NCI-H1092 treated with DMSO at 0.1 percent for 48 hours (cell line): ENCODE results near the gene CLN6.
"Not testable (repeated sequence)": the region's sequence is repeated elsewhere in the genome, so short reads cannot be mapped to it uniquely, and the experiment has no call there.

Experiments
- DNase-seq: peaks from one replicate; lab custom pipeline; 2025; lab: John Stamatoyannopoulos, UW

Gene CLN6

DNA sequence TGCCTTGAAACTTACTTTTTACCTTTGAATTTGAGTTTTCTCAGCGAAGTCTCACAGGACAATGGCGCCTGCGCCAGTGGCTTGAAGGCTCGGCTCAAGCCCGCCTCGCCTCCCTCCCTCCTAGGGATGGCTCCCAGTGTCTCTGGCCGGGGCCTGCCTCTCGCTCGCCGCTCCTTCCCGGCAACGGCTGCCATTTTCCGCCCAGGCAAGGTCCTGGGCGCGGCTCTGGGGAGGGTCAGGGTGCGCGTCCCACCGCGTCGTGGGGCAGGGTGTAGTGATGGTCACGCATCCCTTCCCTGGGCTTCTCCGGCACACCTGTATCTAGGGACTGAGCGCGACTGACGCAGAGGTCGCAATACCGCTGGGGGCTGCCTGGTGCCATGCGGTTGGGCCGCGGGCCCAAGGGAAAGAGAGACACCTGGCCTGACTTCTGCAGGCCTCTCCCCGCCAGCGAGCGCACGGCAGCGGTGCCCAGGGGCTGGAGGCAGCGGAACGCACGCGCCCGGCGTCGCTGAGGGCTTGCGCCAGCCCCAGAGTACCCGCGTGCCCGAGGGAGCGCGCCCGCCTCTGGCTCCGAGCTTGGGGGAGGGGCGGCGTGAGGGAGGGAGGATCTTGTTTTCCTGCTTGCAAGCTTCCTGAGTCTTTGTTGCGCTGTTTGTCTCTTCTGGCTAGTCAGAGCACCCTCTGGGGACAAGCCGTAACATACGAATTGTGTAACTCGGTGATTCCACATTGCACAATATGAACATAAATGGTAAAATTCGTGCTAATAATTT, 27.3 kb upstream of the CLN6 start:
- DNase-seq = peak; percentile 55

- peak; percentile 69 for DNase-seq
These were observed 23.5 kb upstream of the CLN6 start for GRCh38 chr15:68252925-68253534.

GRCh38 chr15:68249058-68249713, 19.7 kb upstream of the CLN6 start:
- DNase-seq = no peak

GRCh38 chr15:68244235-68244634, 14.7 kb upstream of the CLN6 start:
- no peak for DNase-seq

DNA sequence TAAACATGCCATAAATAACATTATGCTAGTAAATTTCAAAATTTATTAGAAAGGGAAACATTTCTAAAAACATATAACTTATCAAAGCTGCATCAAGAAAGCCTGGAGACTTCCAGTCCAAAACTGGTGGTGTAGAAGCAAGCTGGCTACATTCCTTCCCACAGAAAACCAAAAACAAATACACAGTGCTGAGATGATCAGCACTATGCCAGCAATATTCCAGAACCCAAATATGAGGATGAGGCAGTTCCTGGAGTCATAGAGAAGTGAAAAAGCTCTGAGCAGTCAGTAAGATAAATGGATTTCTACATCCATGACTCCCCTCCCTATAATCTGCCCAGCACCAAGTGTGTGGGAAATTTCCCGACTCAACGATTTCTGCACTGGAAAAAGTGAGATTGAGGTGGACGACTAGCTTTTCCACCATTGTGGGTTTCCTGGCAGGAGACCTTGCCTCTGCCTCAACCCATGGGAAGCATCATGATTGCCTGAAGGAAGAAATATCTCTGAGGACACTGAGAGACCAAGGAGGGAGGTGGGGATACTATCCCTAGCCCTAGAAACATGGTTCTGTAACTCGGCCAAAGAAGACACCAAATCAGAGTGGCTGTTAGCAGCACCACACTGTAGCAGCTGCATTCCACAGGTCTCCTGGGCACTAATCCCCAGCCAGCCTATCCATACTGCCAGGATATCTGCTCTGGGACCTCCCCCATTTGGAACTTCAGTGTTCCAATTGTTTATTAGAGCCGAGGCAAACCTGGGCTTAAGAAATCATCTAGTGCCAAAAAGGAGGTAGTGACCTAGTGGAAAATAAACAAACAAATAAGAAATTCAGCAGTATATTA, 11.8 kb upstream of the CLN6 start:
- no peak for DNase-seq

DNA sequence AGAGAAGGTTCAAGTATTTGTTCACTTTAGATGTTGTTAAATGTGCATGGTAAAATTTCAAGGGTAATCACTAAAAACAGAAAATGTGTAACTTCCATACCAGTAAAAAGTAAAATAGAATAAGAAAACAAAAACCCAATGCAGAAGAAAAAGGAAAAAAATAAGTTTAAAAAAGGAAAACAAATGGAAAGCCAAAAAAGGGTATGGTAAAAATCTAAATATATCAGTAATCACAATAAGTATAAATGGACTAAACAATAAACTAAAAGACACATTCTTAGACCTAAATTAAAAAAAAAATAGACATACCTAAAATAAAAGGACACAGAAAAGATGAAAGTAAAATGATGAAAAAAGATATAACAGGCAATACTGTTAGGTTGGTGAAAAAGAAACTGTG, 9.5 kb upstream of the CLN6 start:
- no peak for DNase-seq

GRCh38 chr15:68235022-68235421, 5.5 kb upstream of the CLN6 start:
- no peak for DNase-seq

GRCh38 chr15:68234520-68234919, 5.0 kb upstream of the CLN6 start:
- DNase-seq = not testable (repeated sequence)

DNA sequence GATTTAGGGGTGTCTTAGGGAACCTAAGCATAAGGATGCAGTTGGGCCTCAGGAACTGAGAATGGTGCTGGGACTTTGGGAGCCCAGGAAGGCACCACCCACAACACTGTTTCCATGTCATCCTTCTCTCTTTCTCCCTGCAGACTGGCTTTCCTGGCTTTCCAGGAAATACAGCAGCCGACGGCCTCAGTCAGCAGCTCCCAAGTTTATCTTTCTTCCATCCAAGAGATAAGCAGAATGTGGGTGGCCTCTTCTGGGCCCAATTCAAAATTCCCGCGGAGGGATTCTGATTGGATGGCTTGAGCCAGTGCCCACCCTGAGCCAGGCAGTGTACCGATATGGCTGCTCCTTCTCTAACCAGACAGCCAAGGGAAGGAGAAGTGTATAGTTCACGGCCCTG, 4.5 kb upstream of the CLN6 start:
- no peak for DNase-seq

- DNase-seq = no peak
These were observed 3.4 kb upstream of the CLN6 start for GRCh38 chr15:68232937-68233336.

DNA sequence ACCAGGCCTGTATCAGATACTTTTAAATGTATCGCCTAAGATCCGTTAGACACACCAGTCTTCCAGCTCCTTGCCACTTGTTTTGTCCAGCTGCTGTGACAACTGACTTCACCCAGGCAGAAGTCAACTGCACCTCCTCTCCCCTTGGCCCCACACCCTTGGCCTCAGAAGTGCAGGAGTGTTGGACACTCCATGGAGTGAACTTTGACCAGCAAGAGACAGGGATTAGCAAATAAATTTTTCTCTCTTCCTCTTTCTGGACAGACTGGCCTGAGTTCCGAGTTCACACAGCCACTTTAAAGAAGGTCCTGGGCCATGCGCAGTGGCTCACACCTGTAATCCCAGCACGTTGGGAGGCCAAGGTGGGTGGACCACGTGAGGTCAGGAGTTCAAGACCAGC, 2.9 kb upstream of the CLN6 start:
- no peak for DNase-seq

DNA sequence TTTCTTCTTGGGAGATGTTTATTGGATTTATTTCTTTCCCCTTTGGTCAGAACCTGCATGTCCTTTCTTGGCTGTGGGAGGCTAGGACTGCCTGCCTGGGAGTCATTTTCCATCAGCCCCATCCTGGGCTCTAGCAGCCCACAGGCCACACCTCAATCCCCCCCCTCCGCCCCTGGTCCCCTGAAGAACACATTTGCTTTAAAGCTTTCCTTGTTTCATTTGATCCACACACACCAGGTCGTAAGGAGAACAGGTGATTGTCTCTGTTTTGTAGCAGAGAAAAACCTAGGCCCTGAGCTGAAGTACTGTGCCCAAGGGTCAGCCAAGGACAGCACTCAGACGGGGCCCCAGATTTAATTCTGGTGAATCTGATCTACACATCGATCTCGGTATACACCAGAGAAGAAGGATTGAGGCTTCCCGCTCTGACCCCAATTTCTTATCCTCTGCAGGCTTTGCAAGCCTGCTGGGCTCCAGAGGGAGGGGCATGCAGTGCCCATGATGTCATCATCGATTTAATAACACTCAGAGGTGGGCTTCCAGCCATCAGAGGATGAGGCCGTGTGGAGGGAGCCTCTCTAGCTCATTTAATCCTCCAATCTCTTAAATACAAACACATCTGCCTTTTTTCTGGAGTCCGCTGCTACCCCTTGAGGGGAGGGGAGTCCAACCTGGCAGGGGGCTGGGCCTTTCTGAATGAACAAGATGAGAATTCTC, 1.7 kb upstream of the CLN6 start:
- DNase-seq = peak; percentile 1

DNA sequence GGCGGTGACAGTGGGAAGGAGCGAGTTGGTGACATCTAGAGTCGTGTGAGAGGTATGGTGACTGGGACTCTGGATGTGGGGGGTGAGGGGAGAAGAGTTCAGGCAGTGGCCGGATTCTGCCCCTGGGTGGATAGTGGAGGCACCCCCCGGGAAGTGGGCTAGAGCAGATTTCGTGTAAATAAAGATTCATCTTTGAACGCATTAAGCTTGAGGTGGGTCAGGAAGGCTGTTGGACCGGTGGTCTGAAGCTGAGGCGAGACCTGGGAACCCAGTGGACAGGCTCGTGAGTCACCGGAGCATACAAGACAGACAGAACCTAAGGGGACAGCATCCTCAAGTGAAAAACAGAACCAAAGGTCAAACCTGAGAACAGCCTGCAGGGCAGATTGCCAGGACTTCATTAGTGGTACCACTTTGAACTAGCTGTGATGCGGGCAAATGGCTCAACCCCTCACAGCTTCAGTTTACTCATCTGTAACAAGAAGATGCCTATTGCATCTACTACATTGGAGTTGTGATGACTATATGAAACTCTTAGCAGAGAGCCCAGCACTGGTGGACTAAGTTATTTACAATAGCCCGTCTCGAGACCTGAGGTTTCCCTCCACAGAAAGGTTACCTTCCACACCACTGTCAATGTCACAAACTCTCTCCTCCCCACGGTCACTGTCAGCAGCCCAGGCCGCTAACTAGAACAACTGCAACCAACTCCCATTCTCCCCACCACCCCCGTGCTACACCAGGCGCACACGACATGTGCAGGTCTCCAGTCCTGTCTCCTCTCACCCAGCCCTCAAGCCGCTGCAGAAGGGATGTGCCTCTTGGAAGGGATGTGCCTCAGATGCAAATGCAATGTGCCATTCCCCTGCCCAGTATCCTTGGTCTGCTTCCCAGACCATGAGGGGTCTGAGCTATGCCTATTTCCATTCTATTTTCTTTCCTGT, 901 bp upstream of the CLN6 start:
- peak; percentile 13 for DNase-seq

DNA sequence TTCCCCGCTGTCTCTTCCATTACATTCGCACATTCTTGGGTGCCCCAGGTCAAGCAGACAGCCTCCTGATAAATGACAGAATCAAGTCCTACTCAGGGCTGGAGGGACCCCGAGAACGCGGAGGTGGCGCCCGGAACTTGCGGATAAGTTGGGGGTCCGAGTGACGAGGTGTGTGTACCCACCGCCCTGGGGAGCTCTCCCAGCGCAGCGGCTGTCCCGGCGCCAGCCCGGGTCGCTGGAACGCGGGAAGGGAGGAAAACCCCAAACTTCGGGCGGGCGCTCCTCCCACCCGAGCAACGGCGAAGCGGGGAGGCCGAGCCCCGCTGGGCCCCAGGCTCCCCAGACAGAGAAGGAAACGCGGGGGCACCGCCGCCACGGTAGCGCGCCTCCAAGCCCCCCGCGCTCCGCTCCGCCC, 550 bp downstream of the CLN6 start:
- peak; percentile 5 for DNase-seq

DNA sequence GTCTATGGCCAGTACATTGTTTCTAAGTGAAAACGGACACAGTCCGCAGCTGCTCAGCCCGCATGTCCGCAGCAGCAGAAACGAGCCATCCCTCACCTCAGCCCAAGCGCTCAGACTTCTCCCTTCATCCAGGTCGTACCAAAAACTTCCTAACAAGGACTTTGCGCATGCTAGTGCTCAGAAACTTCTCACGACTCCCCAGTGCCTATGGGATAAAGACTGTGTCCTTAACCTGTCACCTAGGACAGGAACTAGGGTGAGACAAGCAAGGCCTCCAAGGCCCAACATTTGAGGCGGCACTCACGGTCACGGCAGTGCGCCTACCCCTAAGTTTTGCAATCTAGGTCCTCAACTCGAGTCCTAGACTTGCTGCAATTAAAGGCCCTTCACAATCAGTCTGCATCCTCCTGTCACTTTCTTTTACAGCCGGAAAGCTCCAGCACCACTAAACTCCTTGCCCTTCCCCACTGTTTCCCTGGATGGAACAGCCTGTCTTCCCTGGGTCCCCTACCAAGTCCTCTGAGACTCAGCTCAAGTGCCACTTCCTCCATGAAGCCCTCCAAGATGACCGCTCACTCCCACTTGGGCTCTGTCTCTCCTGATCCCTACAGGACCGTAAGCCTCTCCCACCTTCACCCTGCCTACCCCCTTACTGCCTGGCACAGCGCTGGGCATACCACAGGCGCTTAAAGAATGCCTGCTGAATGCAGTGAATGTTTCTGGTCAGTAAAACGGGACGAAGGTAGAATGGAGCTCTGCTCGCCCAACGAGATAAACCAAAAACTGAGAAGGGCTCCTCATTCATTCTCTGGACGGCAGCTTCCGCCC, 1.2 kb downstream of the CLN6 start:
- DNase-seq = no peak

GRCh38 chr15:68227643-68228142, 1.8 kb downstream of the CLN6 start:
- DNase-seq = no peak

- not testable (repeated sequence) for DNase-seq
These were observed 4.1 kb downstream of the CLN6 start for GRCh38 chr15:68225442-68225841.

DNA sequence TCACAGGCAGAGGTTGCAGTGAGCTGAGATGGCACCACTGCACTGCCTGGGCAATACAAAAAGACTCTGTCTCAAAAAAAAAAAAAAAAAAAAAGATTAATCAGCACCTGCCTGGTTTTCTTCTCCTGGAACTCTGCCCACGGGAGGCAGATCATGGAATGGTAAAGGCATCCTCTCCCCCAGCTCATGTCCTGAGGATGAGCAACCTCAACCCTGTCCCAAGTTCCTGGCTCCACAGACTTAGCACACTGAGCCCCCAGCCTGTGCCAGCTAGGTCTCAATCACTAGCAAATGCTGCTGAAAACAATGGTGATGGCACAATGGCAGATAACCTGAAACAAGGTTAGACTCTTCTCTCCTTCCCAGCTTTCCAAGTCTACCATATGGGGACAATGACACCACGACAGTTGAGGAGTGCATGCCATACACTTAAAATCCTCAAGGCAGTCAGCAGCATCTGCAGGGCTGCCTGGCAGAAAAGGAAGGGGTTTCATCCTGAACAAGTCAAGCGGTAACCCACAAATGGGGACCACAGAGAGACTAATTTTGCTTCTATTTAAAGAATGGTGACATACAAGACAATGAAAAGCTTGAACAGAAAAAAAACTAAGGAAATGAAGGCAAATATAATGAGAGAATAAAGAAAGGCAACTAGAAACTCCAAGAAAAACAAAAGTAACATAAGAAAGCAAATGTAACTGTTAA, 4.8 kb downstream of the CLN6 start:
- DNase-seq = no peak

DNA sequence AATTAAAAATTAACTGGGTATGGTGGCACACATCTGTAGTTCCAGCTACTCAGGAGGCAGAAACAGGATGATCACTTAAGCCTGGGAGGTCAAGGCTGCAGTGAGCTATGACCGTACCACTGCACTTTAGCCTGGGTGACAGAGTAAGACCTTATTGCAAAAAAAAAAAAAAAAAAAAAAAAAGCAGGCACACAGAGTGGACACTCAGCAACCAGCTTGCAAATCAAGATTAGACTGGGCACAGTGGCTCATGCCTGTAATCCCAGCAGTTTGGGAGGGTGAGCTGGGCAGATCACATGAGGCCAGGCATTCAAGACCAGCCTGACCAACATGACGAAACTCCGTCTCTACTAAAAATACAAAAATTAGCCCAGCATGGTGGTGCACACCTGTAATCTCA, 5.4 kb downstream of the CLN6 start:
- DNase-seq = no peak
